HG03558 (cell line): Measurements from ENCODE around the gene ROR1.

Source experiments
- ATAC-seq: cut with Tn5 transposase; IDR thresholded peaks from one replicate; pipeline ENCODE4 v1.9.1; 2021; ENCODE audit warnings: moderate number of reproducible peaks; ENCODE audit not compliant: unreplicated experiment; ENCODE audit errors: extremely low read depth

ROR1 gene

DNA sequence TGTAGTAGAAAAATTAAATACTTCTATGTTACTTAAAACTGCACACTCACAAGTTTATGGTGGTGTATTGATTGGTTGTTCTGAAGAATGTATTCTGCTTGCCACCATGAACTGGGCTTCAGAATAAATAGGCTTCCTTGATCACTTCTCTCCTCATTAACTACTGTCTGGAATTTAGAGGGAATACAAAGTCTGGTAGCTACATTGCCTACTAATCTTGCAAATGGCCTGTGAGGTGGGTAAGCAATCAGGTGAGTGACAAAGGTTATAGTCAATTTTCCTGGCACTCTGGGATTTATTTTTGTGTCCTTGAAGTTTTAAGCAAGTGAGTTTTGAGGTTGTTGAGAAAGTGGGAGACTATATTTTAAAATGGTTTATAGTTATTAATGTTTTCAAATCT, 101.8 kb downstream of the ROR1 start:
- ATAC-seq: no peak

DNA sequence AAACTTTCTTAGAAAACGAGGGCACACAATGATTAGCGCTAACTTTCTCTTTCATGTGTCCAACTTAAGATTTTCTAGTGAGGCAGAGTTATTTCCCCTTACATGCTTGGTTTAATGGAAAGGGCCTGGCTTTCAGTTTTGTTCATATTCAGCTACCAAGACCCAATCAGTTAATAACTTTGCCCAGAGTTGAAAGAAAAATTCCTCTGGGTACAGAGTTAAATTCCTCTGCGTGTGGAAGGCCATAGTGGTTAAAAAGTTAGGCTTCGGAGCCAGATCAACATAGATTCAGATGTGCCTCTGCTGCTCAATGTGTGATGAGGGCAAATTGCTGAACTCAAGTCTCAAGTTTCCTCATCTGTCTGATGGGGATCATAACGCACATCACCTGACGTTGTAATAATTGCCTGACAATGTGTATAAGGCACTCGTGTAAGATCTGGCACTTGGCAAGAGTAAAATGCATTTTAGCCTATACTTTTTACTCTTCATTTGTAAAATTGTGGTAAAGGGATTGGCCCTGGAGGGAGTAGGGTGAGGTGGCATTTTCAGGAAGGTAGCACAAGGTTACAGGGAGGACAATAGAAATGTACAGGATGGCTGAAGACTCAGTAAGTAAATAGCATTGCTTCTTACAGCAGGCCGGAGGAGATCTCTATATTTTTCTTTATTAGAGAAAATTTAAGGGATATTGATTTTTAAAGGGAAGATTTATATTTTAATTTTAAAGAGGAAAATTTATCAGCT, 103.4 kb downstream of the ROR1 start:
- ATAC-seq: no peak

DNA sequence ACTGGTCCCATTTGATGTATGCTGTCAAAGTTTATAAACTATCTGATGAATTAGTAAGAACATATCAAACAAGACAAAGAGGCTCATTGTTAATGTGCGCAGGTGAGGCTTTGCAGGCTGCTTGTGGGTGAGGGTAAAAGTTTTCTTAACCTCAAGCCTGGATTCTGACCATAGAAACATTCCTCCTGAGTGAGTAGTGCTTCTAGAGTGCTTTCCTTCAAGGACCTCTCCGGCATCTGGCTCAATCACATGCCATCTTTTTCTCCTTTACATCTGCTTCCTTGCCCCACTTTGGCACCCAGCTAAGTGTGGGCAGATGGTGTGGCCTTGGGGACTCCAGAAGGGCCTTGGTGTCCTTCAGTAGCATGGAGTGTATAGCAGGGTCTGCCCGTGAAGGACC, 104.0 kb downstream of the ROR1 start:
- no peak for ATAC-seq

DNA sequence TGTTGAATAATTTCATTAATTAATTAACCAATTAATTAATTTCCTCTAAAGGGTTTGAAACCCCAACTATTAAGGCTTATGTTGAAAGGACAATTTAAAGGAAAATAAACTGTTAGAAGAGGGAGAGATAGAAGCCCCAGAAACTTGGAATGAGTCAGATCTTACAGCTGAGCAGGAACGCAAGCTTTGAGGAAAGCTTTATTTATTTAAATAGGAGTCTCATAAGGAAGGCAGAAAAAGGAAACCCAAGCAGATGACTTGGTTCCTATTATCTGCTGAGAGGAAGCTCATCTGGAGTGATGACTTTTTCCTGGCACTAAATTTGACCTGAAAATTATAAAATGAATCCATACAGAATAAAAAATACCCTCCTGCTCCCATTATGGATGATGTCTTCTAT, 105.1 kb downstream of the ROR1 start:
- no peak for ATAC-seq

DNA sequence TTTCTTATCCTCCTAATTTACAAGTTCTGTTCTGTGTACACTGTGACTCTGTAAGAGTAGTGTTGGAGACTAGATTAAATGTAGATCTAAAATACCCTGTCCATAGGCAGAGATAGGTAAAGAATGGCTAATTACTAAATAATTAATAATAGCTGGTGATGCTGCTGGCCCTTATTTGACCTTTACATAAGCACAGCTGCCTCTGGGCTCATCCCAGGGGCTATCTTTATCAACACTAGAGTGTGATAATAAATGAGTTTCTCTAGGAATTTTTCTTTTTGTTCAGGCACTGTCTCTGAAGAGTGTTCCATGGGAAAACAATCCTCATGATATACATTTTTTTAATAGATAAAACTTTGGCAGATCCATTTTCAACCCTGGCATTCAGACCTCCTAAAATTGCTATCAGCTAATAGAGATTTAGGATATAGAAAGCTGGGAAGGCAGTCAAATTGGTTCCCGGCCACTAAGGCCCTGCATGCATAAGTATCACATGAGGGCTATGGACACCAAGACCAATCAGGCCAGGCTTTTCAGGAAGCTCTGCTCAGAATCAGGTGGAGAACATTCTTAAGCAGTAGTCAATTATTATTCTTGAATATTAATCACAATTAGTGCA, 107.2 kb downstream of the ROR1 start:
- no peak for ATAC-seq

DNA sequence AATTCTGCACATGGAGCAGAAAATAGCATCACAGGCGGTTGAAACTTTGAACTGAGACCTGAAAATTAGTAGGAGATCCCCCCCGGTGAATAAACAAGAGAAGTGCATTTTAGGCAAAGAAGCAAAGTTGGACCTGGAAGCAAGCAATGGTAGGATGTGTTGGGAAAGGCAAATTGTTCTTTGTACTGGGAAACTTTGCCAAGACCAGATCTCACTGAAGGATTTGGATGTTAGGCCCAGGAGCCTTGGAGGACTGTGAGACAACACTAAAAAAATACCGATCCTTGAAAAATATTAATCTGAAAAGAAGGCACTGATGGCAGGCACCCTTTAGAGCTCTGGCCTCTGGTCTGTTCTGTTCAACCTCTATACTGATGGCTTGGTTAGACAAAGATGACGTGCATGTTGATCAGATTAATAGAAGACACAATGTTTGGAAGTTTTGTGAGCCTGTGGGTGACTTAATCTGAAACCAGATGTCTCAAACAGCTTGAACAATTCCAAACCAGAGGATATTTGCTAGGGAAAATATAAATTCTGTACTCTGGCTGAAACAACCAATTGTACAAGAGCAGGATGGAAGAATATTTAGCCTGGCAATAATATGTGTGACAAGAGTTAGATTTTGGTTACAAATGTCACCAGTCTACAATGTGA, 108.4 kb downstream of the ROR1 start:
- ATAC-seq: no peak

DNA sequence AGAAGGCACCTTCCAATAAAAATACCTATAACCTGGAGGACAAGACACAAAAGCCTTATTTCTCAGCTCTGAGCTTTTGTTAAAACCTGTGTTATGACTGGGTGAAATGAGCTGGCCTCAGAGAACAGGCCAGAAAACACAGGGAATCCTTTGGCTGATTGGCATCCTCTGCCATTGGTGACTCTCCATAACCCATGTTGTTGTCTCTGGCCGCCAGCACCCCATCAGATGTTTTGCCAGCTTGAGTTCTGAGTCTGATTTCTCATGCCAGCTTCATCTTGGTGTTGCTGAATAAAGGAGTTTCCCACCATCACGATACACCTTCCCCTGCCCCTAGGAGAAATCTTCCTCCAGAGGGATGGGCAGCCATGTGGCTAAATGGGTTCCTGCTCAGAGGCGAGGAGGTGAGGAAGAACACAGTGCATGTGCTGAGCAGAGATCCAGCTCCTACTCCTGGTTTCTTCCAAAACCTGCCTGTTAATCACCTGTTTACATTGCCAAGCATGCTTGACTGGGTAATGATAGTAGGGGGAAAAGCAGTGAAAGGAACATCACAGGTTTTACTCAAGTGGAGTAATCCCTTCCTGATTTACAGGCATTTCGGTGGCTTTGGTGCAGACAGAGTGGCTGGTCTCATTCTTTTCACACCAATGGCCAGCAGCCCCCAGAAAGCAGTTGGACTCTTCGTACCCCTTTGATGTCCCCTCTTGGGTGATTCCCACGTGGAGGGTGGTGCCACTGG, 109.8 kb downstream of the ROR1 start:
- no peak for ATAC-seq

DNA sequence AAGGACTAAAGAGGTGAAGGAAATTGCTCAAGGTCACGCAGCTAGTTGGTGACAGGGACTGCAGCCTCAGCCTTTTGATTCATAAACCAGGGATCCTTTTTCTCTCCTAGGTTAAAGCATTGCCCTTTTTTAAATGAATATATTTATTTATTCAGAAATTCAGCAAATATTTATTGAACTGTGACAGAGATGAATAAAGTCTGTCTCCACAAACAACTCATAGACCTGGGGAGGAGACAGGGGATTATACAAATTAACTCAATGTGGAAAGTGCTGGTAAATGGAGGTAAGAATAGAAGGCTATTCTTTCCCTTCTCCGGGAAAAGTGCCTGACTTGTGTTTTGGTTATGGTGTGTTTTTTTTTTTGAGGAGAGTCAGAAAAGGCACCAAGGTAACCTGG, 110.7 kb downstream of the ROR1 start:
- no peak for ATAC-seq

DNA sequence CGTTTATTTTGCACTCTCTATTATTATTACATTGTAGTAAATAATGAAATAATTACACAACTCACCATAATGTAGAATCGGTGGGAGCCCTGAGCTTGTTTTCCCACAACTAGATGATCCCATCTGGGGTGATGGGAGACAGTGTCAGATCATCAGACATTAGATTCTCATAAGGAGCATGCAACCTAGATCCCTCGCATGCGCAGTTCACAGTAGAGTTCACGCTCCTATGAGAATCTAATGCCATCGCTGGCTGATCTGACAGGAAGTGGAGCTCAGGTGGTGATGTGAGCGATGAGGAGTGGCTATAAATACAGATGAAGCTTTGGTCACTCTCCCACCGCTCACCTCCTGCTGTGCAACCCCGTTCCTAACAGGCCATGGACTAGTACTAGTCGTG, 112.1 kb downstream of the ROR1 start:
- ATAC-seq: no peak

DNA sequence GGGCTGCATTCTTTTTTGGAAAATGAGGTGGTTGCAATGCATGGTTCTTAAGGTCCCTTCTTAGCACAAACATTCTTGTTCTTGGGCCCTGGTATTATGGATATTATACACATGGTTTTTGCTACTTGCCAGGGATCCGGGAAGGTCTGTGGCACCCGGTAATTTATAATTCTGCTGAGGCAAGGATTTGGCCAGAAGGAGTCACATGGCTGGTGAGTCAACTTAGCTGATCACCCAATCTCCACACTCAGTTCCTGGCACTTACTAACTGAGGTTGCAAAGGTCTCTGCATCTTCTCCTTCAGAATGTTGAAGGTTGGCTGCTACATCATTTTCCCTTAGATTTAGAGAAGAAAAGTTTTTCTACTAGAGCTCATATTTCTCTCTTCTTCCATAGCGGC, 112.5 kb downstream of the ROR1 start:
- ATAC-seq: no peak

DNA sequence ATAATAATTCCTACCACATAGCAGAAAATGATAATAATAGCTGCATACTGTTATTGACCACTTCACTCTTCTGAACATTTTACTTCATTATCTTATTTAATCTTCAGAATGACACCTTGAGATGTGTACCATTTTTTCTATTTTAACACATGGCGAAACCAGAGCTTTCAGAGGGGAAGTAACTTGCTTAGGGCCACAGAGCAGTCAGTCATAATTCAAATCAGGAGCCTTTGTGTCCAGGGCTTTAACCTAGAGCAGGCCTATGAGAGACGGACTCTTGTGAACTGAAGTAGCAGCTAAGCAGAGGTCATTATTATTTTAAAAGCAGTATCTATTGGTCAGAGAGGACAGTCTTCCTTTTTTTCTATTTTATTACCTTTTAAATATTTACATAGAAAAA, 114.0 kb downstream of the ROR1 start:
- no peak for ATAC-seq

DNA sequence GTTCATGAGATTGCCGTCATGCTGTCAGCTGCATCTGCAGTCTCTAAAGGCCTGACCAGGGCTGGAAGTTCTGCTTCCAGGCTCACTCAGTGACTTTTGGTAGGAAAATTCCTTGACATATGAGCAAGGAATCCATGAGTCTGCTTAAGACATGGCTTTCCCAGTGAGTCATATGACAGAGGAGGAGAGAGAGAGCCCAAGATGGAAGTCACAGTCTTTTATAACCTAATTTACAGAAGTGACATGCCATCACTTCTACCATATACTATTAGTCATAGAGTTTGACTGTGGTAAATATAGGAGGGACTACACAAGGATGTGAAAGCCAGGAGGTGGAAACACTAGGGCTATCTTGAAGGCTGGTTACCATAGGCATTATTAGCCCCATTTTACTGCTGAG, 115.2 kb downstream of the ROR1 start:
- no peak for ATAC-seq

DNA sequence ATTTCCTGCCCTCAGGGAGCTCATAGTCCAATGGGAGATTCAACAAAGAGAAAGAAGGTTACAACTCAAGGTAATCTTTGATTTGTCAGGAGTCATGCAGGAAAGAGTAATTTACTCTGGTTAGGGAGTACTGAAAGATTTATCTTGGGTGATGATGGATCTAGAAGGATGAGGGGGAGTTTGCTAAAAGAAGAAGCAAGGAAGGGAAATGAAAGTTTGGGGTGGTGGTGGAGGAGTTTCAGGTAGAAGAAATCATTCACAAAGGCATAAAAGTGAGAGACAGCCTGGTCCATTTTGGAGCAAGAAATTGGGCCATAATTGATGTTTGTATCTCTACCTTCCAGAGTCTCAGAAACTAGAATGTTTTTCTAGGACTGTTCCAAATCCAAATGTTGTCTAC, 116.7 kb downstream of the ROR1 start:
- no peak for ATAC-seq

DNA sequence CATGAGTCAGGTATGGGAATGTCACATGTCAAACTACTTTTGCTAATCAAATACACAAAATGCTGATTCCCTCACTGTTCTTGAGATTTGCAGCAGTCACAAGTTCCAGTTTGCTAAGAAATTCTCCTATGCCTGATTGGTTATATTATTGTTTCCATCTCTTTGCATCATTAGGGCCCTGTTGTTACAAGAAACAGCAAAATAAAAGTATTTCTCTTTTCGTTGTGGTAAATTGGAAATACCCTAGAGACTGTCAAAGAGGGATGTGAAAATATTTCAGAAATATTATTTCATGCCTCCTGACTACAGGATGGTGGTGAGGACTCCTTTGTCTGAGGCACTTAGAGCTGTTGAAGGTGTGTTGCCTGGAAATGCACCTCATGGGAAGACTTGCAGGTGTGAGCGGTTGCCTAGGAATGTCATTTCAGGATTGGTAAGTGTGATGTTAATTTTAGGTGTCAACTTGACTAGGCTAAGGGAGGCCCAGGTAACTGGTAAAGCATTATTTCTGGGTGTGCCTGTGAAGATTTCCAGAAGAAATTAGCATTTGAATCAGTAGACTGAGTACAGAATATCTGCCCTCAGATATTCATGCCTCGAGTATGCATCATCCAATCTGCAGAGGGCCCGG, 117.4 kb downstream of the ROR1 start:
- ATAC-seq: no peak

DNA sequence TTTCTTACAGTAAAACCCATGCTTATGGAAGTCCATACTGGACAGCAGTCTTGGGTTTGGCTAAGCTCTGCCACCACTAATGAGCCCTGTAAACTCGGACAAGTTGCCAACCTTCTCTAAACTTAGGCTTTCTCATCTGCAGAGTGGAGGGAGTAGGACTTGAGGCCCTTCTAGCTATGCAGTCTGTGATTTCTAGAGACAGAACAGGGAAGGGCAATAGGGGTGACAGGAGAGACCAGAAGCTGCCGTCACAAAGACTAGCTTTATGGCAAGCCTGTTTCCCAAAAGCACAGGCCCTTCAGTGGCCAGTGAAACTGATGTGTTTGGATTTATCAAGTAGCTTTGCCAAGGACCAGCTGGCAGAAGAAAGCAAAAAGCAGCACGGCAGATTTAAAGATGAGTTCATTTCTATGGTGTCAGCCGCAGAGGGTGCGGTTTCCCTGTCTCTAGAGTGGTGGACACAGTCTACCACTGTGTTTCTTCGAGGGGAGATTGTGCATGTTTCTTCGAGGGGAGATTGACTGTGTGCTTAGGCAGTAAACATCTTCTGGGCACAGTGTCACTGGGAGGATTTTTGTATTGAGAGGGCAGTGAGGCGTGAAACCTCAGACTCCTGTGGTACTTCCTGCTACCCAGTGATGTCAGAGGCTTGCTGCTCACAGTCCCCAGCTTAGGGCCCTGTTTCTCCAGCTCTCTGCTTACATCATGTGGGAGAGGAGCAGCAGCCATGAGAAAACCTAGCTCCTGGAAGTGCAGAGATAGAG, 119.0 kb downstream of the ROR1 start:
- peak; percentile 98 for ATAC-seq

DNA sequence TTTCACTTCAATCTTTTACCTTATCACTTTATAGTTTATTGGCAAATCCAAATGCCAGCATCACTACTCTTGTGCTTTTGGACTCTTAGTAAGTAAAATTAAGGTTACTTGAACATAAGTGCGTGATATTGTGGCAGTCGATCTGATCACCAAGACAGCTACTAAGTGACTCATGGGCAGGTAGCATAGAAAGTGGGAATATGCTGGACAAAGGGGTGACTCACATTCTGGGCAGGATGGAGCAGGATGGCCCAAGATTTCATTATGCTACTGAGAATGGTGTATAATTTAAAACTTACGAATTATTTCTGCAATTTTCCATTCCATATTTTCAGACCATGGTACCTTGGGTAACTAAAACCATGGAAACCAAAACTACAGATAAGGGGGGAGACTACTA, 120.2 kb downstream of the ROR1 start:
- ATAC-seq: no peak

DNA sequence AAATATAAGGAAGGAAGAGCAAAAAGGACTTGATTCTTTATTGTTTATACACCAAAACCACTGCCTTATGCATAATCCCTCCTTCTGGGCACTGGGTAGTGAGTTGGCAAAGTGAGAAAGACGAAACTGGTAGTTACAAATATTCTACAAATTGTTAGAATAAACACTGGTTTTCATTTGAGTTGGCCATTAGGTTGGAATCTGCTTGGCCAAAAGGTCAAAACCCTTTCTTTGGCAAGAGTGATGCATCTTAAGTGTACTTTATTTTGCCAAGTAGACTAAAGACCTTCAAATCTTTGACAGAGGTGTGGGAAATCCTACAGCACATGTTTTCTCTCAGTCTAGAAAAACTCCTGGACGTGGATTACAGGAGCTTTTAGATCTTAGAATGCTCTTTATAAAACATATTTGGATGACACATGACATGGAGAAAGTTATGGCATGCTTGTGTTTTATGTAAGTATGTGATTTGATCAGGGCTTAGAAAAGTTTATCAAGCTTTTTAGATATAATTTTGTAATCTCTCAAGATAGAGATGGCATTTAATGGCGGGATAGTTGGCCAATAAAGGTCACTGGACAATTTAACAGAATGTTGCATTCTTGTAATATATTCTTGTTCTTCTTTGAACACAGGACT, 120.9 kb downstream of the ROR1 start:
- ATAC-seq: no peak

DNA sequence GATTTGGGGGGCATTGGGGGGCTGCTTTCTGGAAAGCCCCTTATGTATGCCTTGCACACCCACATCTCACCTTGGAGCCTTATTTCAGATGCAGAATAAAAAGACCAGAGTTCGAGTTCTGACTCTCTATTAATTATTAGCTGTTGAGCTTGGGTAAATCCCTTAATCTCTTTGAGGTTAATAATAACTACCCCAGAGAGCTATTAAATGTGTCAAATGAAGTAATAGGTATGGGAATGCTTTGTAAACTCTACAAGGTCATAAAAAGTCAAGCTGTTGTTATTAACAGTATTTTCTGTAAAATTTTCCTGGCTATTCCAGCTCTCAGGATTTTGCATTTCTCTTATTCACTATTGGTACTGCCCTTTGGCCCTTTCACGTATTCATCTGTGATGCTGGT, 122.9 kb downstream of the ROR1 start:
- no peak for ATAC-seq

DNA sequence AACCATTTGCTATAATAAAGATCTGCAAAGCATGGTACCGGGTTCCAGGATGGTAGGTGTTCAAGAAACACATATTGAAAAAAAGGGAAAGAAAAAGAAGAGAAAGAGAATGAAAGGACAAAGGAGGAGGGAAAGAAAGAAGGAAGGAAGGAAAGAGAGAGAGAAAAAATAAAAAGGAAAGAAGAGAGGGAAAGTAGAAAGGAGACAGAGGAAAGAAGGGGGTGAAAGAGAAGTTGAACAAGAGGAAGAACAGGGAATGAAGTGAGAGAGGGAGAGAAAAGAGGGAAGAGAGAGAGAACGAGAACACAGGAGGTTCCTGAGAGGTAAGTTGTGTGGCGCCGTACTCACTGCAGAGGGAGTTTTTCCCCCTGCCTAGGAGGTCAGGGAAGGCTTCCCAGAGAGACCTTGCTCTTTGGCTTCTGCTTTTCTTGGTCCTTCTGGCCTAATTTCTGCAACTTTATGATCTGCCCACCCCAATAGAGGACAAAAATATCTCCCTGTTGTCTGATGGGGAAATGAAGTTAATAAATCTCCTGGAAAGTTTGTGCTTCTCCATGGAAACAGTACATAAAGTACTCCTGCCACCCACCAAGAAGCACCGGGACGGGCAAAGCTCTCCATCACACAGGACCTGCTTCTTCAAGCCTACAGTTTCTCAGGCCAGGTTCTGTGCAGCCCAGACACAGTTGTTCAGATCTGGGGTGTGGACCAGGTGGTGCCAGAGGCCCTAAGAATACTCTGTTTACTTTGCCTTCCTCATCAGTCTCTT, 124.8 kb downstream of the ROR1 start:
- no peak for ATAC-seq
